ENCODE measurements around the gene GABRG3.

GABRG3 gene

DNA sequence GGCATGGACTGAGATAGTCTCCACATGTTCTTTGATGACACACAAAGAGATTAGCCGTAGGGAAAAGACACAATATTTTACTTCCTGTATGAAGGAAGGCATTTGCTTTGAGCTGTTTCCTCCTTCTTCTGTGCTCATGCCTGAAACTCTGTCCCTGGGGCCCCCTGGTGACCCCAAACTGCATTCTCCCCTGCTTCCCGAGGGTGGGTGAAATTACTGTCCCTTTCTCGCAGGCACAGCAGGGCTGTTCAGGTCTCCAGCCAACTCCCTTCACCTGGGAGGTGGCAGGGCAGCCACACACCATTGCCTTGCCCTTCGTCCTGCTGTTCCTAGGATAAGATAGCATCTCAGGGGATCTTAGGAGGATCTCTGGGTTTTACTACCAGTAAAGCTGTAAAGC is 79.2 kb downstream of the GABRG3 start:
- TF ChIP-seq, protein P1, sequence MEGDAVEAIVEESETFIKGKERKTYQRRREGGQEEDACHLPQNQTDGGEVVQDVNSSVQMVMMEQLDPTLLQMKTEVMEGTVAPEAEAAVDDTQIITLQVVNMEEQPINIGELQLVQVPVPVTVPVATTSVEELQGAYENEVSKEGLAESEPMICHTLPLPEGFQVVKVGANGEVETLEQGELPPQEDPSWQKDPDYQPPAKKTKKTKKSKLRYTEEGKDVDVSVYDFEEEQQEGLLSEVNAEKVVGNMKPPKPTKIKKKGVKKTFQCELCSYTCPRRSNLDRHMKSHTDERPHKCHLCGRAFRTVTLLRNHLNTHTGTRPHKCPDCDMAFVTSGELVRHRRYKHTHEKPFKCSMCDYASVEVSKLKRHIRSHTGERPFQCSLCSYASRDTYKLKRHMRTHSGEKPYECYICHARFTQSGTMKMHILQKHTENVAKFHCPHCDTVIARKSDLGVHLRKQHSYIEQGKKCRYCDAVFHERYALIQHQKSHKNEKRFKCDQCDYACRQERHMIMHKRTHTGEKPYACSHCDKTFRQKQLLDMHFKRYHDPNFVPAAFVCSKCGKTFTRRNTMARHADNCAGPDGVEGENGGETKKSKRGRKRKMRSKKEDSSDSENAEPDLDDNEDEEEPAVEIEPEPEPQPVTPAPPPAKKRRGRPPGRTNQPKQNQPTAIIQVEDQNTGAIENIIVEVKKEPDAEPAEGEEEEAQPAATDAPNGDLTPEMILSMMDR (IDR thresholded peaks at IDR 0.05; ENCODE audit: insufficient read depth, low read length, poor library complexity, severe bottlenecking): no peak
- no peak for TF ChIP-seq EZH2phosphoT487 (conservative IDR thresholded peaks at IDR 0.05; ENCODE audit: low read length)
- H3F3A ChIP-seq (ENCODE audit: insufficient read depth): no peaks in the 10 kb centered on the region
- no peak overlapping the region for H3K4me3 ChIP-seq (ENCODE audit: insufficient read depth, low read length, poor library complexity, severe bottlenecking)
- no peak overlapping the region for H3K9ac ChIP-seq (ENCODE audit: low read length)
- no peak overlapping the region for H2AFZ ChIP-seq (ENCODE audit: low read depth, low read length, severe bottlenecking)
- no peak overlapping the region for H3K27ac ChIP-seq (ENCODE audit: low read depth, low read length)
- H3K79me2 ChIP-seq (ENCODE audit: insufficient read depth, low read length): no peaks in the 10 kb centered on the region
- H3K9me3 ChIP-seq (ENCODE audit: insufficient read depth, low read length): no peaks in the 10 kb centered on the region
- H3K27me3 ChIP-seq (ENCODE audit: low read length): no peaks in the 10 kb centered on the region
- no peaks in the 10 kb centered on the region for H3K36me3 ChIP-seq (ENCODE audit: low read length)
- no peak overlapping the region for H3K4me2 ChIP-seq (ENCODE audit: low read depth, low read length, poor library complexity, severe bottlenecking)
- H4K20me1 ChIP-seq (ENCODE audit: low read depth, low read length): no peaks in the 10 kb centered on the region
- no peaks in the 10 kb centered on the region for H3K9me2 ChIP-seq (replicated peaks; ENCODE audit: insufficient read depth, low read length)

DNA sequence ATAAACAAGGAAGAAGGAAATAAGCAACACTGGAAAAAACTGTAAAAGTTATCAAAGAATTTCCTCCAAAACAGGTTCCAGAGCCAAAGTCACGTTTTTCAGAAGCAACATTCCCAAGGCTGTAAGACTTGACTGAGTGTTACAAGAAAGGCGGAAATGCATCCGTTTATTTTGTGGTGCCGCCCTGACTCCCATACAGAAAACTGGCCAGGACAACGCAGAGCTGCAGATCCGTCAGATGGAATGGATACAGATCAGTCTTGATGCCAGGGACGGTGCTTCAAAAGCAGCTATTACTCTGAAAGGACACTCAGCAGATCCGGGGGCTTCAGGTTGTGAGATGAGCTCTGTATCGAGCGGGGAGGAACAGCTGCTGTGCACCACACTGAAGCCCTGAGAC is 83.4 kb downstream of the GABRG3 start:
- Histone ChIP-seq H3K79me2 (ENCODE audit: insufficient read depth, low read length) (no peaks in the 10 kb centered on the region), H3K4me2 (ENCODE audit: low read depth, low read length, poor library complexity, severe bottlenecking) (no peak overlapping the region), H3K4me3 (ENCODE audit: insufficient read depth, low read length, poor library complexity, severe bottlenecking) (no peak overlapping the region), H4K20me1 (ENCODE audit: low read depth, low read length) (no peaks in the 10 kb centered on the region), H3K27ac (ENCODE audit: low read depth, low read length) (no peak overlapping the region), H3K9me3 (ENCODE audit: insufficient read depth, low read length) (no peaks in the 10 kb centered on the region), H3K27me3 (ENCODE audit: low read length) (no peaks in the 10 kb centered on the region), H3F3A (ENCODE audit: insufficient read depth) (no peaks in the 10 kb centered on the region), H3K9ac (ENCODE audit: low read length) (no peak overlapping the region), H3K9me2 (replicated peaks; ENCODE audit: insufficient read depth, low read length) (no peaks in the 10 kb centered on the region), H2AFZ (ENCODE audit: low read depth, low read length, severe bottlenecking) (no peak overlapping the region), H3K36me3 (ENCODE audit: low read length) (no peaks in the 10 kb centered on the region)
- TF ChIP-seq, protein P1 (IDR thresholded peaks at IDR 0.05; ENCODE audit: insufficient read depth, low read length, poor library complexity, severe bottlenecking): no peak
- no peak for TF ChIP-seq EZH2phosphoT487 (conservative IDR thresholded peaks at IDR 0.05; ENCODE audit: low read length)

DNA sequence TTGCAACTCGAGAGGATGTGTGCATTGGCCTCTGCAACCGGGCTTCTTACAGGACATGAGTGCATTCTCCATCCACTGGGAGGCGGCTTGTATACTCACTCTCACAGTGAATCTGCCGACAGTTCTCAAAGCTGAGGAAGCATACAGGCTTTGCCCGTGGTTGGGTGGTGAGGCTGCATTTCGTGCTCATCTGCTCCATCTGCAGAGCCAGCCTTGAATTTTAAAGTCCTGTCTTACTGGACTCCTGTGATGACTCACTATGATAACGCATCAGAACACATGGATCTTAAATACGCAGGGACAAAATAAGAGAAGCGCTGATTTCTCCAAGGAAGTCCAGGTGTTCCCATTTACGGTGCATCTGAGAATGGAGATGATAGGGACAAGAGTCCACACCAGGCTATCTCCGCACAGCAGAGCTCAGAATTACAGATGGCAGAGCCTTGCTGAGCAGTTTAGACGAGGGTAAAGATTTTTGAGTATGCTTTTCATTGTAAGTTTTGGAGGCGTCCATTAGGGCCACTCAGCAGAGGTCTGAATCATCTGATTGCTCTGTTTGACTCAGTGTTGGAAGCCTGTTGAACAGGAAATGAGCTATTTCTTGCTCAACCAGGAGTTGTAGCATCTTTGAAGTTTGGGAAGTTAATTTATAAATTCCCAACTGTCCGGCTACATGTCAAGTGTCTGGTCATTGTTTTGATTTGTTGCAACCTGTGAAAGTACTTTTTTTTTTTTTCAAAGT is 87.1 kb downstream of the GABRG3 start:
- Histone ChIP-seq H3K36me3 (ENCODE audit: low read length) (no peaks in the 10 kb centered on the region), H2AFZ (ENCODE audit: low read depth, low read length, severe bottlenecking) (no peak overlapping the region), H3F3A (ENCODE audit: insufficient read depth) (no peaks in the 10 kb centered on the region), H3K4me2 (ENCODE audit: low read depth, low read length, poor library complexity, severe bottlenecking) (no peak overlapping the region), H3K27ac (ENCODE audit: low read depth, low read length) (no peak overlapping the region), H3K9ac (ENCODE audit: low read length) (no peak overlapping the region), H3K9me3 (ENCODE audit: insufficient read depth, low read length) (no peaks in the 10 kb centered on the region), H3K9me2 (replicated peaks; ENCODE audit: insufficient read depth, low read length) (no peaks in the 10 kb centered on the region), H4K20me1 (ENCODE audit: low read depth, low read length) (no peaks in the 10 kb centered on the region), H3K79me2 (ENCODE audit: insufficient read depth, low read length) (no peaks in the 10 kb centered on the region), H3K4me3 (ENCODE audit: insufficient read depth, low read length, poor library complexity, severe bottlenecking) (no peak overlapping the region), H3K27me3 (ENCODE audit: low read length) (no peaks in the 10 kb centered on the region)
- TF ChIP-seq EZH2phosphoT487 (conservative IDR thresholded peaks at IDR 0.05; ENCODE audit: low read length): no peak

DNA sequence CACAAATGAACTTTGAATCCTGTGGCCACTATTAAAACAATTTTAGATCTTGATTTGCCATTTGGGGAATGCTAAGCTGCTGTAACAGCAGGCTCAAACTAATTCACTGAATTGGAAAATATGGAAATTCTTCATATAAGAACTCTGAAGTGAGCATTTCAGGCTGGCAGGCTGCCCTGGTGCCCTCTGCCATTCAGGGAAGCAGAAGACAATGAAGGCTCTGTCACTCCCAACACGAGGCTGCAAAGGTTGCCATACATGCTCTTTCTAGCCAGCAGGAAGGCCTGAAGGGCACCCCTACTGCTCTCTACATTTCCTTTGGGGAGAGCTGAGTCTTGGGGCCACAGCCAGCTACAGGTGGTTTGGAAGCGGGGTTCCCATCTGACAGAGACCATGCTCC is 88.0 kb downstream of the GABRG3 start:
- no peaks in the 10 kb centered on the region for H3K9me2 ChIP-seq (replicated peaks; ENCODE audit: insufficient read depth, low read length)
- no peaks in the 10 kb centered on the region for H3K9me3 ChIP-seq (ENCODE audit: insufficient read depth, low read length)
- H3K79me2 ChIP-seq (ENCODE audit: insufficient read depth, low read length): no peaks in the 10 kb centered on the region
- TF ChIP-seq EZH2phosphoT487 (conservative IDR thresholded peaks at IDR 0.05; ENCODE audit: low read length): no peak
- TF ChIP-seq, protein P1 (IDR thresholded peaks at IDR 0.05; ENCODE audit: insufficient read depth, low read length, poor library complexity, severe bottlenecking): no peak
- H3K9ac ChIP-seq (ENCODE audit: low read length): no peak overlapping the region
- H3F3A ChIP-seq (ENCODE audit: insufficient read depth): no peaks in the 10 kb centered on the region
- no peak overlapping the region for H3K4me3 ChIP-seq (ENCODE audit: insufficient read depth, low read length, poor library complexity, severe bottlenecking)
- no peak overlapping the region for H3K4me2 ChIP-seq (ENCODE audit: low read depth, low read length, poor library complexity, severe bottlenecking)
- no peaks in the 10 kb centered on the region for H3K27me3 ChIP-seq (ENCODE audit: low read length)
- no peaks in the 10 kb centered on the region for H3K36me3 ChIP-seq (ENCODE audit: low read length)
- no peak overlapping the region for H2AFZ ChIP-seq (ENCODE audit: low read depth, low read length, severe bottlenecking)
- H3K27ac ChIP-seq (ENCODE audit: low read depth, low read length): no peak overlapping the region
- H4K20me1 ChIP-seq (ENCODE audit: low read depth, low read length): no peaks in the 10 kb centered on the region
